GM18507 (cell line): ENCODE data around the gene PXDN.

Experiments used
- DNase-seq: peaks from one replicate; pipeline ENCODE4 v3.0.0; 2011; ENCODE audit warnings: low read depth; ENCODE audit not compliant: insufficient read length; ENCODE audit errors: extremely low spot score
- FAIRE-seq: peaks from 2 replicates; lab custom pipeline; 2011; peaks lifted over from hg19 to GRCh38; lab: Jason Lieb, UNC

PXDN gene

GRCh38 chr2:1612391-1613077 is 131.8 kb downstream of the PXDN start:
- FAIRE-seq (no peak), DNase-seq (no peak)

- DNase-seq (no peak), FAIRE-seq (no peak)
Observed at GRCh38 chr2:1611886-1612285, 132.4 kb downstream of the PXDN start.

GRCh38 chr2:1610096-1610485 is 134.2 kb downstream of the PXDN start:
- DNase-seq (no peak), FAIRE-seq (no peak)

GRCh38 chr2:1609485-1610095 is 134.7 kb downstream of the PXDN start:
- FAIRE-seq (no peak), DNase-seq (no peak)

GRCh38 chr2:1609040-1609439 is 135.3 kb downstream of the PXDN start:
- FAIRE-seq (no peak), DNase-seq (no peak)

- no peak for FAIRE-seq
- DNase-seq: no peak
Observed at GRCh38 chr2:1607971-1608688, 136.2 kb downstream of the PXDN start.

- FAIRE-seq: no peak
- no peak for DNase-seq
Observed at GRCh38 chr2:1607236-1607920, 136.9 kb downstream of the PXDN start.

- DNase-seq (no peak), FAIRE-seq (no peak)
Observed at GRCh38 chr2:1606421-1607235, 137.7 kb downstream of the PXDN start.

GRCh38 chr2:1606046-1606400 is 138.3 kb downstream of the PXDN start:
- DNase-seq: no peak
- FAIRE-seq: no peak

GRCh38 chr2:1605102-1606045 is 138.9 kb downstream of the PXDN start:
- FAIRE-seq (no peak), DNase-seq (no peak)

- FAIRE-seq (no peak), DNase-seq (no peak)
Observed at GRCh38 chr2:1603521-1603920, 140.8 kb downstream of the PXDN start.

- no peak for FAIRE-seq
Observed at GRCh38 chr2:1603059-1603458, 141.3 kb downstream of the PXDN start.

GRCh38 chr2:1602278-1603010 is 141.9 kb downstream of the PXDN start:
- no peak for FAIRE-seq
- DNase-seq: no peak

More at GRCh38 chr2:1603059-1603458, 141.3 kb downstream of the PXDN start:
- DNase-seq: no peak

- FAIRE-seq: no peak
Observed at GRCh38 chr2:1601471-1602277, 142.6 kb downstream of the PXDN start.

GRCh38 chr2:1601067-1601412 is 143.3 kb downstream of the PXDN start:
- DNase-seq (no peak), FAIRE-seq (no peak)

More at GRCh38 chr2:1601471-1602277, 142.6 kb downstream of the PXDN start:
- DNase-seq: no peak

GRCh38 chr2:1600191-1601066 is 143.9 kb downstream of the PXDN start:
- FAIRE-seq (no peak), DNase-seq (no peak)
